ENCODE results near the gene KIF15.

KIF15 gene

DNA sequence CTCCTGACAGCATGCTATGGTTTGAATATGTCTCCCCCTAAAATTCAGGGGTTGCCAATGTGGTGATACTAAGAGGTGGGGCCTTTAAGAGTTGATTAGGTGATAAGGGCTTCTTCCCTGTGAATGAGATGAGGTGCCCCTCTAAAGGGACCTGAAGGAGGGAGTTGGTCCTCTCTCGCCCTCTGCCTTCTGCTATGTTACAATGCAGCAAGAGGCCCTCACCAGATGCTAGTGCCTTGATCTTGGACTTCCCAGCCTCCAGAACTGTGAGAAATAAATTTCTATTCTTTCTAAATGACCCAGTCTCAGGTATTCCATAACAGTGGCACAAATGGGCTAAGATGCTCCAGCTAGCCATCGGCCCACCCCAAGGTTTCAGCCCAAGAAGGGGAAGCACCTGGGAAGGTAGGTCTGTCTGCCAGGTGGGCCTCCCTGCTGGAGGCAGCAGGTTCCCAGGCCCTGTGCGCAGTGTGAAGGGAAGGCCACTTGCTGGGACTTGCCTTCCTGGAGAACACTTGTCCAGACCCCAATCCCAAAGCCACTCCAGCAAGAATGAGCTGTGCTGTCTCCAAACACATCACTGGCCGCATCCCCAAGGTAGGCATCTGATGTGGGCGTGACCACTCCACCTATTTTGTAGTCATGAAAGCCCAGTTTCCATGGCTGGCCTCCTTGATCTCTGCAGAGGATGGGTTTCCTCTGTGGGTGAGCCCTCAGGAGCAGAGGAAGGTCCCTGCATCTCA is 121.8 kb downstream of the KIF15 start:
- no peak for DNase-seq

DNA sequence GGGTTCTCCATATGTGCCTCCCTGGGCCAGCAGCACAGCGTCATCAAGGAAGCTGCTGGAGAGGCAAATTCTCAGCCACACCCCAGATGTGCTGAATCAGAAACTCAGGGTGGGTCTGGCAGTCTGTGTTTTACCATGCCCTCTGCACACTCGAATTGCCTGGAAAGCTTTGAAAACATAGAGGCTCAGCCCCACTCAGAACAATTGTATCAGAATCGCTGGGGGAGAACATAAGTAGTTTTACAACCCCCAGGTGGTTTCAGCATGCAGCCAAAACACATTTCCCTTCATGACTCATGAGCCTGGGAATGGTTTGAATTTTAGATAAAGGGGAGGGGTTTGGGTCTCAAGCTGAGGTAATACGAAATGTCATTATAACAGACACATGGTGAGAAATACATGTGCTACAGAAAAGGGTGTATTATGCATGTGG is 122.4 kb downstream of the KIF15 start:
- DNase-seq, result no peak

DNA sequence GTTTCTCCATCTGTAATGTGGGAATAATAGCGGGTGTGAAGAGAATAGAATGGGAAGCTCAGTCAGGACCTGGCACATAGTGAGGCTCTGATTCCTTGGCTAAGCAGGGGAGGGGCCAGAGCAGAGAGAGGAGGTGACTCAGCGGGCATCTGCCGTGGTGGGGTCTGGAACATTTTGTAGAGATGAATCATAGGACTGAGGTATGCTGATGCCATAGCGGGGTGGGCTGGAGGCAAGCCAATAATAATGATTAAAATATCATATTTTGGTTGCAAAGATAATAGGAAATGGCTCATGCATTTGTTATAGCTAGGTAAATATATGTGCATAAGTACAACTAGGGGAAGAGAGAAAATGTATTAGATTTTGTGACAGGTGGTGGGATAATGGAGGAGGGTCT is 124.0 kb downstream of the KIF15 start:
- no peak for DNase-seq

DNA sequence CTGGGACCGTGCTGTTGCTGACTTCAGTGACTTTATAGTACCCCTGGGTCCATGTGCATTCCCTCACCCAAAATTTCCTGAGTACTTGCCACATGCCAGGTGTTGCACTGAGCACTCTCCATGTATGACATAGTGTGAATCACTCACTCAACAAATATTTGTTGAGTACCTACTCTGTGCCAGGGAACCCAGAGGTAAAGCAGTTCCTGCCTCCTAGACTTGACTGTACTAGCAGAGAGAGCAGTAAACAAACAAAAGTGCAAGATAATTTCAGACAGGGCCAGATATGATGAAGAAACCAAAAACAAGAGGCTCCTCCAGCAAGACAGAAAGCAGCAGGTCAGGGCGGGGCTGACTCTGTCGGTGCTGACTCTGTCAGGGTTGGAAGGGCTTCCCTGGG is 125.0 kb downstream of the KIF15 start:
- no peak for DNase-seq

DNA sequence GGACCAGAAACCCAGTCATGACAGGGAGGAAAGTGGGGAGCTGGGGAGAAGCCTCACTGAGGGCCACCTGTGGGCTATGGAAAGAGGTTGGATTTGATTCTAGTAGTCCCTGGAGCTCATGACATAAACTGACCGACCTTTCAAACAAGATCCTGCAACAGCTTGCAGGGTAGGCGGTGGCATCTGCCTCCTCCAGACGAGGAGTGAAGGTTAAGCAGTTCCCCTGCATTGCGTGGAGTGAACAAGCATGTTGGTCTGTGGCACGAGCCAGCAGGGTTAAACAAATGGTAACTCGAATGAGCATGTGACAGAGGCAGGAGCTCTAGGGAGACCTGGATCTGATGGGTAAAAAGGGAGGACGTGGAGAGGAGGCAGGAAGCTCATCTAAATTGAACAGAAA is 125.5 kb downstream of the KIF15 start:
- DNase-seq, result no peak

DNA sequence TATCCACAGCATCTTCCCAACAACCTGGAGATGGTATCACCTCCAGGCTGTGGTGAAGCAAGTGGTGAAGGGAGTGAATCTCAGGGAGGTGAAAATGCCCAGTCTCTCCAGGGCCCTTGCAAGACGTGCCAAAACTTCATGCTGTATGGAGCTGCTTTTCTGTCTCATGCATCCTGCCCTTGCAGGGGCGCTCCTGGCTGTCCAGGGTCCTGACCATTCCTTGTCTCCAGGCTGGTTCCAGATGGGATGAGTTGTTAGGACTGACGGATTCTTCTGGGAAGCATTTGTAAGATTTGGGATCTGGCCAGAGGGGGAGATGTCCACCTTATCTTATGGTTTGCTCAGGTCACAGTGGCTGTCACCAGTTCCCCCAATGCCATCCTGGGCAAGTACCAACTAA is 128.7 kb downstream of the KIF15 start:
- DNase-seq, result no peak

DNA sequence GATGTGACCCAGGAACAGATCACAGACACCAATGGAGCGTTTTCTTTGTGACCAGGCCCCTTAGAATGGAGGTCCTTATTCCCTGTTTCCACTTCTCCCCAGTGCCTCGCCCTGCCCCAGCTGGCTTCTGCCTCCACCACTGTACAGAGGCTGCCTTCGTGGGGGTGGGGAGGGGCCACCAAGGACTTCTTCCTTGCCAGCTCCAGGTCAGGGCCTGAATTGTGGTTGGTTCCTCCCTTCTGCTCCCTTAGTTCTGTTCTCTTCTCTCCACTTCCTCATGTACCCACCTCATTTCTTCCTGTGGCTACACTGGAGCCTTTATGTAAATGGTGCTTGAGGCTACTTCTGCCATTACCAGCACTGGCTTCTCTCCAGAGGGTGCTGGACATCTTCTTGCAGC is 129.3 kb downstream of the KIF15 start:
- no peak for DNase-seq

DNA sequence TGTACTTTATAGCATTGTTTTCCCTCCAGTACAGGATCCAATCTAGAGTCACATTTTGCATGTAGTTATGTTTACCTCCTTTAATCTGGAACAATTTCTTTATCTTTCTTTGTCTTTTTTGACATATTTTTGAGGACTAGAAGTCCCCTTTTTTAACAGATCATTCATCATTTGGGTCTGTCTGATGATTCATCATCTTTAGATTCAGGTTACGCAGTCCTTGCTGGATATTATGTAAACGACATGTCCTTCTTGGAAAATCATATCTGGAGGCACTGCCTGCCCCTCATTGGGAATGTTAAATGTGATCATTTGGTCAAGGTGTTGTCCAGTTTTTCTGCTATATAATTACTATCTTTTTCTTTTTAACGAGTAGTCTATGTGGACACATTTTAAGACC is 131.1 kb downstream of the KIF15 start:
- DNase-seq, result no peak

DNA sequence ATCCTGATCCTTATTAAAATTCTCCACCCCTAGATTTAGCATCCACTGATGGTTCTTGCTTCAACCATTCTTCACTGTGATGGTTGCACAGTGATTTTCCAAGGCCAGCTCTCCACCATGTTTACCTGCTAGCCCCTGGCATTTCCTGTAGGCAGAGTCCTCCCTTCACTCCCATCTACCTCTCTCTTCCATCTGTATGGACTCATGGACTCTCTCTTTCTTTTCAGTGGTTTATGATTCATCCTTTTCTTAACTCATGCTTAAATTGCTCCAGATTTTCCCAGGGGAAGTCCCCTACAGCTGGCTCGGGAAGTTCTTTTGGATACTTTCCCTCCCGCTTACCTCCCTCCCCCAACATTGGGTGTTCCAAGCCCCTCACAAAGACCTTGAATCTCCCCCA is 131.5 kb downstream of the KIF15 start:
- DNase-seq, result no peak

DNA sequence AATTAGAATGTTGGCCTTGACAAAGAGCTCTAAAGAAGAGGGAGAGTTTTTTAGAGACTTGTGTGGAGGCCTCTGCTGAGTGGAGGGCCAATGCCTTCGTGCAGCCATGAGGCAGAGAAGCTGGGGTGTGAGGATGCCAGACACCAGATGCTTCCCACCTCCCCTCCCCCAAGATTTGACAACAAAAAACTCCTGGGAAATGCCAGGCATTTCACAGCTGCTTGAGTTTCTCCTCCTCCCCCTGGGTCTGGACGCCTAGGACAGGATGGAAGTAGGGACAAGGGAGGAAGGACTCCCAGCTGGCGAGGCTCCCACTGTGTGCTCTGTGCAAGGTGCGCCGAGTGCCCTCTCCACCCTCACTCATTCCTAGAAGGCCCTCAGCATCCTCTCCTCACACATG is 132.9 kb downstream of the KIF15 start:
- DNase-seq, result no peak

DNA sequence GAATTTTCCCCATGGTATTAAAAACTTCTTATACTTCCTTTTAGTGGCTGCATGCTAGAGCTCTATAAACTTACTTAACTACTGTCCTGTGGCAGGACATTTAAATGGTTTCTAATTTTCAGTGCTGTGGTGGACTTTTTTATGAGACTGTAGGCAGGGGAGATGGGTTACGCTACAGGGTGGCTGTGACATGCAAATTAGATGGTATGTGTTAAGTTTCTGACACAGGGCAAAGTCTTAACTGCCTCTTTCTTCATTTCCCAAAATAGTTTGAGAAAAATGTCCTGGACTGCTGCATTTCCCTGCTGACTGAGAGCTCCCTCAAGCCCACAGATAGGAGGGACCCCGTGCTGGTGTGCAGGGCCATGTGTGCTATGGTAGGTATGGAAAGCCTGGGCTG is 134.8 kb downstream of the KIF15 start:
- DNase-seq, result no peak

DNA sequence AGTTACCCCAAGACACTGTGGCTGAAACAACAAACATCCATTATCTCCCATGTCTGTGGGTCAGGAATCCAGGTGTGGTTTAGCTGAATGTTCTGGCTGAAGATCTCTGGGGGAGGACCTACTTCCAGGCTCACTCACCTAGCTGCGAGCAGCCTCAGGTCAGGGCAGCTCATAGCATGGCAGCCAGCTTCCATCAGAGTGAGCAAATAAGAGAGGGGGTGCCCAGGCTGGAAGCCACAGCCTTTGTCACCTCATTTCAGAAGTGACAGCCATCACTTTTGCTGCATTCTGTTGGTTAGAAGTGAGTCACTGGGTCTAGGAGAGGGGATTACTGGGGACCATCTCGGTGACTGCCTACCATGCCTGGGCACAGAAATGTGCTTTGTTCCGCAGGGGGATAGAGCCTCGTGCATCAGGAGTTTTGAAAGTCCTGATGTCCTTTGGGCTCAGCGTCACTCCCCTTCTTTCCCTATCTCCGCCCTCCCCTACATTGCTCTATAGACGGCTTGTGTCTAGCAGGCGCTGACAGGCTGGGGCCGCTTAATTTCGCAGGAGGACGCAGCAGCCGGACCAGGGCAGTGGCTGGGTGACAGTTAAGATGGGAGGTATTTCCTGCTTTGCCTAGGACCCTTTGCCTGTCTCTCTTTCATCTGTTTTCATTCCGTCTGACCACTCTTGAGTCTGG is 138.2 kb downstream of the KIF15 start:
- DNase-seq, result no peak

DNA sequence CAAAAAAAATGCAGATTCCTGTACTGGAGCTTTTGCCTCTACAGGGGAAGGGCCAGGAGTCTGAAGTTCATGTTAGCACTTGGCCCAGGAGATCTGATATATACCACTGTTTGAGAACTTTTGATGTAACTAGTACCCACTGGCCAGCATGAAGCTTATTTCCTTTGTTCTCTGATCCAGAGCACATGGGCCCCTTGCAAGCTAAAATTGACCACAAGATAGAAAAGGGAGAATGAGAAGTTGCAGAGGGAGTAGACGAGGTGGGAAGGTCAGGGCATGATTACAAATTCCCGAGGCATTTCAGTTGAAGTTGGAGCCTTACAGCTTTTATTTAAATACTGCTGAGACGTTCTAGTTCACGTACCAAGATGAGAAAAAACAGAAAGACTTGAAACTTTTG is 141.0 kb downstream of the KIF15 start:
- no peak for DNase-seq
